LNCaP clone FGC (cell line): ENCODE data around the gene STIM2.

Experiments
- DNase-seq: peaks from one replicate; pipeline ENCODE4 v3.0.0-alpha.2; 2011; ENCODE audit warnings: low read depth
- H3K4me3 ChIP-seq: 2 replicates; pipeline ENCODE4 v1.5.1; 2011; ENCODE audit warnings: mild to moderate bottlenecking, low read depth, low read length, control low read depth
- TF ChIP-seq, protein P1 (sequence below): IDR thresholded peaks from 2 replicates; pipeline ENCODE4 v1.5.1; 2012; ENCODE audit warnings: mild to moderate bottlenecking; ENCODE audit not compliant: control insufficient read depth, insufficient read depth; ENCODE audit errors: extremely low read depth

The STIM2 gene

DNA sequence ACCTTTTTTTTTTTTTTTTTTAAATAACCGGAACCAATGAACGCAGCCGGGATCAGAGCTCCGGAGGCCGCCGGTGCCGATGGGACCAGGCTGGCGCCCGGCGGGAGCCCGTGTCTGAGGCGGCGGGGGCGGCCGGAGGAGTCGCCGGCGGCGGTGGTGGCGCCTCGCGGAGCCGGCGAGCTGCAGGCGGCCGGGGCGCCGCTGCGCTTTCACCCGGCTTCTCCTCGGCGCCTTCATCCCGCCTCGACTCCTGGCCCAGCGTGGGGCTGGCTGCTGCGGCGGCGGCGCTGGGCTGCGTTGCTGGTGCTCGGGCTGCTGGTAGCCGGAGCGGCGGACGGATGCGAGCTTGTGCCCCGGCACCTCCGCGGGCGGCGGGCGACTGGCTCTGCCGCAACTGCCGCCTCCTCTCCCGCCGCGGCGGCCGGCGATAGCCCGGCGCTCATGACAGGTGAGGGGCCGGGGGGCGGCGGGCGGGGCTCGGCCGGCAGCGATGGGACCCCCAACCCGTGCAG is 337 bp downstream of the STIM2 start:
- no peak for DNase-seq
- peak overlapping the region; percentile 81 for H3K4me3 ChIP-seq
- TF ChIP-seq, protein P1, sequence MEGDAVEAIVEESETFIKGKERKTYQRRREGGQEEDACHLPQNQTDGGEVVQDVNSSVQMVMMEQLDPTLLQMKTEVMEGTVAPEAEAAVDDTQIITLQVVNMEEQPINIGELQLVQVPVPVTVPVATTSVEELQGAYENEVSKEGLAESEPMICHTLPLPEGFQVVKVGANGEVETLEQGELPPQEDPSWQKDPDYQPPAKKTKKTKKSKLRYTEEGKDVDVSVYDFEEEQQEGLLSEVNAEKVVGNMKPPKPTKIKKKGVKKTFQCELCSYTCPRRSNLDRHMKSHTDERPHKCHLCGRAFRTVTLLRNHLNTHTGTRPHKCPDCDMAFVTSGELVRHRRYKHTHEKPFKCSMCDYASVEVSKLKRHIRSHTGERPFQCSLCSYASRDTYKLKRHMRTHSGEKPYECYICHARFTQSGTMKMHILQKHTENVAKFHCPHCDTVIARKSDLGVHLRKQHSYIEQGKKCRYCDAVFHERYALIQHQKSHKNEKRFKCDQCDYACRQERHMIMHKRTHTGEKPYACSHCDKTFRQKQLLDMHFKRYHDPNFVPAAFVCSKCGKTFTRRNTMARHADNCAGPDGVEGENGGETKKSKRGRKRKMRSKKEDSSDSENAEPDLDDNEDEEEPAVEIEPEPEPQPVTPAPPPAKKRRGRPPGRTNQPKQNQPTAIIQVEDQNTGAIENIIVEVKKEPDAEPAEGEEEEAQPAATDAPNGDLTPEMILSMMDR, result no peak

DNA sequence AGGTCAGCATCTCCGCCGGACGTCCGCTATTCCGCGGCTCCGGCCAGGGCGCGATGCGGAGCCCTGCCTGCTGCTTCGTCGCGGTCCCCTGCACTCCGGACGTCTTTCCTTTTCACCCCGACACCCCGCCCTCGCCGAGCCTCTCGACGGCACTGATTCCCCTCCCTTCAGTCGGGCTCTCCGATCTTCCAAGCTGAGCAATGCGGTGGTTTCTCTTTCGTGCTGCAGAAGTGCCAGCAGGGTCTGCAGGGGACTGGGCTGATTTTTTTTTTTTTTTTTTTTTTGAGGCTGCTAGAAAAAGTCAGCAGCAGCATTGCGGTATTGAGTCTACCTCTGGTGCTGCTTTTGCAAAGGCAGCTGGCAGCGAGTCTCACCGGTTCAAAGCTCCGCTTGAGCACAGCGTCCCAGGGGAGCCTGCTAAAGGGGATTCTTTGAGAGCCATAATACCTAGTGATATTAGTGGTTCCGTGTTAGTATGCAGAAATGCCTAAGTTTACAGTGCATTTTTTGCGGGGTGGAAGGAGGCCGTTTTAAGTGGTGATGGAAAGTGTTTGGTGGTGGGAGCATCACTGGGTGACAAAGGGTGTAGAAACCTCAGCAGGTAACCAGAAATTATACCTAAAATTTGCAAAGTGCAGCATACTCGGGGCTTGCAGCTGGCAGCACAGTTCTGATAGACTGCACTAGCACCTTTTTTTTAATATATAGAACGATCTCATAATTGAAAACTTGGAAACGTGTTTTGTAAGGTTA is 969 bp downstream of the STIM2 start:
- no peak for DNase-seq
- H3K4me3 ChIP-seq, result peak overlapping the region; percentile 81
- TF ChIP-seq, protein P1, result no peak

DNA sequence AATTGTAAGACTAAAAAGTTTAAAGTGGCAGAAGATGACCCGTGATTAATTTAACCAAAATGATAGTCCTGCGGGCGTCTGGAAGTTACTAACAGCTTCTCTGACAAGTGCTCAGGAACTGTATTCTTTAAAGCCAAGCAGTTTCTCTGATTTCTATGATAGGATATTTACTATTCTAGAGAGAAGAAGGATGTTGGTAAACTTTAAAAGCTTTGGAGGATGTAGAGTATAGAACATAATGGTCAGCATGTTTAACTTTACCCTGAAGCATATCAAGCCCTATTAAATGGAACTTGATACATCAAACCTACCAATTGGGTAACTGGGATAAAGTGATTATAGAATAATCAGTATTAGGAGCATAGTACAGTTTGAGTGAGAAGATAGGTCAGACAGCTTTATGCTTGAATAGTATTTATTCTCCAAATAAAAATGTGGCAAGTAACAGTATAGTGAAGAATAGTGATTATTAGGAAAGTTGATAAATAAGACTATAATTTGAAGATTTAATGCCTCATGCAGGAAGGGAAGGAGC is 1.8 kb downstream of the STIM2 start:
- H3K4me3 ChIP-seq, result no peak overlapping the region
- no peak for DNase-seq
- TF ChIP-seq, protein P1, result no peak

DNA sequence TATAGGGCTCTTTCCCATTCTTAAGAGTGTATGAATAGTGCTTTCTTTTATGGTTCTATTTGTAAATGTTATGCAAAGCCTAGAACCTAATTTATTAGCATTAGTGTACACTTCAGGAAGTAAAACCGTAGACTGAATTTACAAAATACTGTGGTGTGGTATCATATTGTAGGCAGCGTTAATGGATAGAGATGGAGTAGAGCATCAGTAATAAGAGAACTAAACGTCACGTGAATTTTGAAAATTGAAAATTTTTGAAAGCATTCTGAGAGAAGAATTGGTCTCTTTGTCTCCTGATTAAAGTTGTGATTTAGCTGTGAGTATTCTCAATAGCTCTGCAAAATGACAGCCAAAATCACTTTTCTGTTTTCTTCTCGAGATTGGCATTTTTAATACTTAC is 2.9 kb downstream of the STIM2 start:
- no peak overlapping the region for H3K4me3 ChIP-seq

DNA sequence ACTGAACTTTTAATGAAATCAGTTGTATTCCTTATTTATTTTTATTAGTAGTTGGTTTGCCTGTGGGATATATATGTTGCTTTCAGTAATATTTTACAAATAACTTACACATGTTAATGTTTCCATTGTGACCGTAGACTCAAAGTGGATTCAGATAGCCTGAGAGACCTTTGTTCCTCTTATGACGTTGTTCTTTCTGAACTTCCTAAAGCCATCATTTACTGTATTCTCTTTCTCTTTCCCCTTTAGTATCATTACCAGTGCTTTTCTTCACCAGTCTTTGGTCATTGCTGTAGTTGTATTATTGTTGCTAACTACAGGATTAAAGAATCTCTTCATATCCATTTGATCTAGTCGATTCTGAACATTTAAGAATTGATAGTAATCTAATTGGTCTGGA is 4.3 kb downstream of the STIM2 start:
- H3K4me3 ChIP-seq, result no peak overlapping the region
- TF ChIP-seq, protein P1, result no peak
- DNase-seq, result no peak

More for the DNA sequence above, 2.9 kb downstream of the STIM2 start:
- DNase-seq, result no peak
- TF ChIP-seq, protein P1, result no peak

DNA sequence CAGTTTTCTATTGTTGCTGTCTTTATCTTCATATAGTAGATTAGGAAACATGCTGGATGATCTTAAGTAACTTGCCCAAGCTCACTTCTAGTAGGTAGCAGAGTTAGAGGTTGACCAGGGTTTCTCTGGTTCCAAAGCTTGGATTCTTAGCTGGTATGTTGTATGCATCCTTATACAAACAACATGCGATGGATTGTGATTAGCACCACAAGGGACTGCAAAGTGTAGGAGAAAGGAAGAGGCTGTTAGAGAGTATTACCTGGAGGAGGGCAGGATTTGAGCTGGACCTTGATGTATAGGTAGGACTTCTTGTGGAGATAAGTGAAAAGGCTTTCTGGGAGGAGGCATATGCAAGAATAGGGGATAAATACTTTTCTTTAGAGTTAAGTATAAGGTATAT is 5.6 kb downstream of the STIM2 start:
- DNase-seq, result no peak
- H3K4me3 ChIP-seq, result no peak overlapping the region
- TF ChIP-seq, protein P1, result no peak

DNA sequence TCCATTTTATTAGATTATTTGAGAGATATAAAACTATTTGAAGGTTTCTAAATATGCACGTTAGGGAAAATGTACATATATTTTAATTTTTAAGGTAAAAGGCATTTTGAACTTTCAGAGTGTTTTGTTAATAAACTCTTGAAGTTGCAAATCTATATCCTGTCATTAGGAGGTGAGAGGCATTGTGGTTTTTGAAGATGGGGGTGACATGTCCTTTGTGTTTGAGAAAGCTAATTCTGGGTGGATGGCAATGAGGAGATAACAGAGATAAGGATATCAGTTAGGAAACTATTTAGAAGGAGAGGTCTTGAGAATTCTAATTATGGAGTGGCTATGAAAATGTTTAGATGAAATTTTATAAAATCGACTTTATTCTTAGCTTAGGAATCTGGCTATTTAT is 6.1 kb downstream of the STIM2 start:
- DNase-seq, result no peak
- H3K4me3 ChIP-seq, result no peak overlapping the region
- TF ChIP-seq, protein P1, result no peak
